ENCODE results near the gene CCSER2. TPM values are rescaled to one million over a fixed set of nuclear protein-coding genes. Genes with fewer than 3 reads are reported as not detected.

Gene CCSER2
- total and polyA plus RNA-seq, 2 experiments from 2014 or later, result 30.6 to 76.8 TPM

- 50% methylated on average over 10 of the region's 10 CpGs for WGBS, 2 experiments (ENCODE audit: low coverage in 1 of 2, low lambda C conversion rate in 2 of 2, missing lambda C conversion rate in 2 of 2)
- Histone ChIP-seq H3K79me2 (ENCODE audit: insufficient read depth) (no peaks in the 10 kb centered on the region), H3K9me2 (ENCODE audit: insufficient read depth) (no peaks in the 10 kb centered on the region), H3K36me3 (ENCODE audit: low read depth) (no peaks in the 10 kb centered on the region), H3K27ac (peak overlapping the region; percentile 73), H3K4me3 (no peak overlapping the region), H3K9ac (peak overlapping the region; percentile 43), H3K4me1 (ENCODE audit: insufficient read depth) (no peaks in the 10 kb centered on the region), H3F3A (ENCODE audit: insufficient read depth) (no peaks in the 10 kb centered on the region), H3K9me3 (ENCODE audit: low read depth) (no peaks in the 10 kb centered on the region), H3K4me2 (ENCODE audit: unreplicated experiment) (no peak overlapping the region), H3K27me3 (replicated peaks; ENCODE audit: insufficient read depth) (no peaks in the 10 kb centered on the region), H4K20me1 (ENCODE audit: insufficient read depth) (no peaks in the 10 kb centered on the region), H2AFZ (no peak overlapping the region; the same call in 1 of the 2 replicates)
- in situ Hi-C loops (cut with MboI), result no loop called here
- peak; percentile 81 for DNase-seq
- no peak for TF ChIP-seq EZH2phosphoT487 (IDR thresholded peaks at IDR 0.05; ENCODE audit: insufficient read depth, low read depth)
- no peak for TF ChIP-seq EZH2 (IDR thresholded peaks at IDR 0.05; ENCODE audit: insufficient read depth, poor library complexity, severe bottlenecking)
Observed at GRCh38 chr10:84296091-84296981, 32.1 kb upstream of the CCSER2 start.

DNA sequence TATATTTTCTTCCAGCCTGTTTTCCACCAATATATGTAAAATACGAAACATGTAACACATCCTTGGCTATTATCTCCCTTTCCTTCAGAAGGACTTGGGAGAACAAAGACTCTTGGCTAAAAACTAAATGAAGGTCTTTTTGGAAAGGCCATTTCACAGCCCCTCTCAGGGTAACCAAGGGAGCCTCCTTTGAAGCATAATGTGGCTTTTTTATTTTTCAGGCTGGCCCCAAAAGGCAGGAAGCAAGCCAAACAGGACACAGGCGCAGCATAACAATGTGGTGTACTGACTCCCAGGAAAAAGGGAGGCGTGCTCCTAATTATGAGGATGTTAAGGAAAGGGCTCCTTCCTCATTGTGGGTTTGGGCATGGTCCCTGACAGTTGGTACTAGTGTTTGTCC is 30.3 kb upstream of the CCSER2 start:
- no peaks in the 10 kb centered on the region for H4K20me1 ChIP-seq (ENCODE audit: insufficient read depth)
- H3K9me2 ChIP-seq (ENCODE audit: insufficient read depth), result no peaks in the 10 kb centered on the region
- DNase-seq, result no peak
- H3K27me3 ChIP-seq (replicated peaks; ENCODE audit: insufficient read depth), result no peaks in the 10 kb centered on the region
- H2AFZ ChIP-seq, result no peak overlapping the region
- H3K27ac ChIP-seq, result no peak overlapping the region
- H3K4me2 ChIP-seq (ENCODE audit: unreplicated experiment), result no peak overlapping the region
- no peaks in the 10 kb centered on the region for H3K79me2 ChIP-seq (ENCODE audit: insufficient read depth)
- 54 to 66% methylated on average over 3 of the region's 3 CpGs for WGBS, 2 experiments (ENCODE audit: low coverage in 1 of 2, low lambda C conversion rate in 2 of 2, missing lambda C conversion rate in 2 of 2)
- H3F3A ChIP-seq (ENCODE audit: insufficient read depth), result no peaks in the 10 kb centered on the region
- H3K36me3 ChIP-seq (ENCODE audit: low read depth), result no peaks in the 10 kb centered on the region
- no peak overlapping the region for H3K4me3 ChIP-seq
- H3K9ac ChIP-seq, result no peak overlapping the region
- TF ChIP-seq EZH2 (IDR thresholded peaks at IDR 0.05; ENCODE audit: insufficient read depth, poor library complexity, severe bottlenecking), result no peak
- no peak for TF ChIP-seq EZH2phosphoT487 (IDR thresholded peaks at IDR 0.05; ENCODE audit: insufficient read depth, low read depth)
- H3K9me3 ChIP-seq (ENCODE audit: low read depth), result no peaks in the 10 kb centered on the region
- in situ Hi-C loops (cut with MboI), result no loop called here
- no peaks in the 10 kb centered on the region for H3K4me1 ChIP-seq (ENCODE audit: insufficient read depth)

DNA sequence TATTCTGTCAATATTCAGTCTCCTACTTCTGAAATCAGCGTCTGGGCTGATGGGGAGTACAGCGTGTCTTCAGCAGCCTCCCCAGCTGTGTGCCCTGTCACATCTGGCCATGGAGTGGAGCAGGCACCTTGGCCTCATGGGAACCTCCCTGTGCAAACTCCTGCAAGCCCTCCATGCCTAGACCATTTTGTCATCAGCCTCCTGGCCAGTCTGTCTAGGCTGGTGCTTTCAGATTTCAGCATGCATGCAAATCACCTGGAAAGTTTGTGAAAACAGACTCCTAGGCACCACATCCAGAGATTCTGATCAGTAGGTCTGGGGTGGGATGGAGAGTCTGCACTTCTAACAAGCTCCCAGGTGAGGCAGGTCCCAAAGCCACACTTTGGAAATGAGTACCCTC is 26.2 kb upstream of the CCSER2 start:
- 19% methylated on average over 2 of the region's 2 CpGs for WGBS, 2 experiments (ENCODE audit: low coverage in 1 of 2, low lambda C conversion rate in 2 of 2, missing lambda C conversion rate in 2 of 2)
- Histone ChIP-seq H2AFZ (no peak overlapping the region), H3K27me3 (replicated peaks; ENCODE audit: insufficient read depth) (no peaks in the 10 kb centered on the region), H3K4me3 (no peak overlapping the region), H3K4me1 (ENCODE audit: insufficient read depth) (no peaks in the 10 kb centered on the region), H3K36me3 (ENCODE audit: low read depth) (no peaks in the 10 kb centered on the region), H3K79me2 (ENCODE audit: insufficient read depth) (no peaks in the 10 kb centered on the region), H3F3A (ENCODE audit: insufficient read depth) (no peaks in the 10 kb centered on the region), H3K9me2 (ENCODE audit: insufficient read depth) (no peaks in the 10 kb centered on the region), H3K9ac (no peak overlapping the region), H3K4me2 (ENCODE audit: unreplicated experiment) (no peak overlapping the region), H3K27ac (no peak overlapping the region), H3K9me3 (ENCODE audit: low read depth) (no peaks in the 10 kb centered on the region), H4K20me1 (ENCODE audit: insufficient read depth) (no peaks in the 10 kb centered on the region)
- TF ChIP-seq EZH2phosphoT487 (IDR thresholded peaks at IDR 0.05; ENCODE audit: insufficient read depth, low read depth), result no peak
- TF ChIP-seq EZH2 (IDR thresholded peaks at IDR 0.05; ENCODE audit: insufficient read depth, poor library complexity, severe bottlenecking), result no peak
- in situ Hi-C loops (cut with MboI), result no loop called here
- no peak for DNase-seq

DNA sequence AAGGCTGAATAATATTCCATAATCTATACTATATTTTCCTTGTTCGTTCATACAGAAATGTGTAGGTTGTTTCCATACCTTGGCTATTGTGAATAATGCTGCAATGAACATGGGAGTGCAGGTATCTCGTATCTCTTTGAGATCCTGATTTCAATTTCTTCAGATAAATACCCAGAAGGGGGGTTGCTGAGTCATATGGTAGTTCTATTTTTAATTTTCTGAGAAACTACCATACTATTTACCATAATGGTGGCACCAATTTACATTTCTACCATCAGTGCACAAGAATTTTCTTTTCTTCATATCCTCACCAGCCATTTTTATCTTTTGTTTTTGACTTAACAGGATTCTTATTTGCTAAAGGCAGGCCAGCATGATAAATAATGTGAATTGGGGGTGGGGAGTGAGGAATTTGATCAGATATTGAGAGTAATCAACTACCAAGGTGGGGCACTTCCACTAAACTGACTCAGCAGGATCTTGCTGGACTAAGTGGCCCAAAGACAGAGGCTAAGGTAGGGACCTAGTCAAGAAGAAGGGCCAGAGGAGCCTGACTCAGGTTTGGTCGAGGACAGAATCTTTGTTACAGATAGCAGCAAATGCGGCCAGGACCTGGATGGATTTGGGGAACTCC is 21.5 kb upstream of the CCSER2 start:
- Histone ChIP-seq H2AFZ (no peak overlapping the region), H3K4me1 (ENCODE audit: insufficient read depth) (no peaks in the 10 kb centered on the region; the same call in 1 of the 2 replicates), H3K27me3 (replicated peaks; ENCODE audit: insufficient read depth) (no peaks in the 10 kb centered on the region), H3K9ac (no peak overlapping the region), H3K79me2 (ENCODE audit: insufficient read depth) (no peaks in the 10 kb centered on the region), H3K4me2 (ENCODE audit: unreplicated experiment) (no peak overlapping the region), H3K9me3 (ENCODE audit: low read depth) (no peaks in the 10 kb centered on the region), H3K9me2 (ENCODE audit: insufficient read depth) (no peaks in the 10 kb centered on the region), H3K27ac (no peak overlapping the region), H3K4me3 (no peak overlapping the region), H3F3A (ENCODE audit: insufficient read depth) (no peaks in the 10 kb centered on the region), H4K20me1 (ENCODE audit: insufficient read depth) (no peaks in the 10 kb centered on the region), H3K36me3 (ENCODE audit: low read depth) (no peaks in the 10 kb centered on the region)
- in situ Hi-C loops (cut with MboI), result no loop called here
- 50 to 52% methylated on average over 4 of the region's 4 CpGs for WGBS, 2 experiments (ENCODE audit: low coverage in 1 of 2, low lambda C conversion rate in 2 of 2, missing lambda C conversion rate in 2 of 2)
- TF ChIP-seq EZH2phosphoT487 (IDR thresholded peaks at IDR 0.05; ENCODE audit: insufficient read depth, low read depth) (no peak), EZH2 (IDR thresholded peaks at IDR 0.05; ENCODE audit: insufficient read depth, poor library complexity, severe bottlenecking) (no peak)
- no peak for DNase-seq
